Hematopoietic multipotent progenitor cell treated with erythropoietin and hydrocortisone succinate and interleukin-3 and kit ligand, for 6 days (in vitro differentiated cells): ENCODE data around the gene NOM1.

Experiments used
- DNase-seq: peaks from one replicate; pipeline ENCODE4 v3.0.0-alpha.2; 2015

NOM1 gene

DNA sequence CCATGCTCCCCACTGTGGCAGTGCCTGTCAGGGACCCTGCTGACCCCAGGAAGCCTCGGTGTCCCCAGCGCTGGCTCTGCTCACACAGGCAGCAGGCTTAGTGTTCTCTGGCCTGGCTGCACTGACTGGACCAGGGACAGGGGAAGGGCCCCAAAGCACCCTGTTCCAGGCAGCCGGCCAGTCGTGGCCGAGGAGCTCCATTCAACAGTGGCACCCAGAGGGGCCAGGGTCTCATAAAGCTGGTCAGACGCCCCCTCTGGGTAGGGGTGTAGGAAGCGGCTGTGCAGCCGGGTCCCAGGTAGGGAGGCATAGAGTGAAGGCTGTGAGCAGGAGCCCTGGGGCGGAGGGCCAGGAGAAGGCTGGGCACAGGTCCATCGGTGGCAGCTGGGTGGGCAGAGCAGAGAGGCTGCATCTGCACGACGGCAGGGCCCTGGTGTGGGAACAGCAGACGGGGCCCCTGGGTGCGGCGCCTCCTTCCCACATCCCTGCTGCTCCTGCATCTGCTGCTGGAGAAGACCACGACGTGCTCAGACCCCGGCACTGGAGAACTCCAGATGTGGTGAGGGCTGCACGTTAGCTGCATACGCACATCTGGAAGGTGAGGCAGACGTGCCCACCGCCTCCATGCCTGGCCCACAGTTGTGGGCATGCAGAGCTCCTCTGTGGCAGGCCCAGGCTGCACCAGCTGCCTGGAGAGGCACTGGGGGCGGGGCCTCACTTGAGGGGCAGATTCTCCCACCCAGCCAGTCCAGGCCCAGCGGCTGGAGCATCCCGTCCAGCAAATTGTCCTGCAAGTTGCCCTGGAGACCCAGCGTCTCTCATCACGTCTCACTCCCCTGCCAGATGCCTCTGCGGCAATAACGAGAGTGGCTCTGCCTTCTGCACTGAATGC is 35.8 kb downstream of the NOM1 start:
- no peak for DNase-seq

DNA sequence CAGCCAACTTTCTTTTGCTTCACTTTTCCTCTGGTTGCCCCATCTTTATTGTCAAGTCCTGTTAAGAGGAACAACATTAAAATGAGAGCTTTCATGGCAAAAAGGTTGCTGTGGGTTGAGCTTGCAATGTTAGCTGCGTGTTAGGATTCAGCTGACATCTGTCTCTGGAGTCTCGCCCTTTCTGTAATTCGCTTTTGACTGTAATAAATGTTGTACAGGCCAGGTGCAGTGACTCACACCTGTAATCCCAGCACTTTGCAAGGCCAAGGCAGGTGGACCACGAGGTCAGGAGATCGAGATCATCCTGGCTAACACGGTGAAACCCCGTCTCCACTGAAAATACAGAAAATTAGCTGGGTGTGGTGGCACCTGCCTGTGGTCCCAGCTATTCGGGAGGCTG is 36.9 kb downstream of the NOM1 start:
- DNase-seq = no peak

DNA sequence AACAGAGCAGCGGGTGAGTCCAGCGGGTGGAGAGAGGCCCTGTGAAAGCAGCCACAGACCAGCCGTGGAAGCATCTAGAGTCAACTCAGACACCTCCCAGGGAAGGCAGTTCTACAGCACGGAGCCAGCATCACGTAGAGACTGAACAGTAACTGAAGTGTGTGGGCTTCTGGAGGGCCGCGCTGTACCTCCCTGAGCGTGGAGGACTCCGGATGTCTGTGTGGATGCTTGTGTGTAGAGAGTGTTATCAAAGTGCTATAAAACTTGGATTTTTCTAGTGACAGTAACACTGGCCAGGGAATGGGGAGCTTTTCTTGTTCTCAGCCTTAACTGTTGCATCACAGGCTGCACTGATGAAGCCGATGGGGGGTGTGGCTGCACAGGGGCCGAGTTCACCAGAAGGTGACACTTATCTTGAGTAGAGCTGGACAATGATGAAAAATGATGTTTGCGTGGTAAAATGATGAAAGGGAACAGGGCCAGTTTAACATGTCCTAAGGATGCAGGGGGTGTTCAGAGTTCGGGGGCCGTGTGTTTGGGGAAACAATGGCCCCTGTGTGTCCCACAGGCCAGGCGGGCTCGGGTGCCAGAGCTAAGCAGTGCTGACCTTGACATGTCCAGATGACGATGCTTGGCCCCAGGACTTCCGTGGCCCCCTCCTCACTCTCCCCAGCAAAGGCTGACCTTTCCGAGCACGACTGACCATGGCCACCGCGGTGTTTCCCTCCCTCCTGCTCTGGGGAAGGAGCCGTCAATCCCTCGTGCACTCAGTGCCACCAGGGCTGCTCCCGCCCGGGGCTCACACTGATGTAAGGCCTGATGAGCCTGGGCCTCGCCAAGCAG is 39.1 kb downstream of the NOM1 start:
- DNase-seq = no peak

DNA sequence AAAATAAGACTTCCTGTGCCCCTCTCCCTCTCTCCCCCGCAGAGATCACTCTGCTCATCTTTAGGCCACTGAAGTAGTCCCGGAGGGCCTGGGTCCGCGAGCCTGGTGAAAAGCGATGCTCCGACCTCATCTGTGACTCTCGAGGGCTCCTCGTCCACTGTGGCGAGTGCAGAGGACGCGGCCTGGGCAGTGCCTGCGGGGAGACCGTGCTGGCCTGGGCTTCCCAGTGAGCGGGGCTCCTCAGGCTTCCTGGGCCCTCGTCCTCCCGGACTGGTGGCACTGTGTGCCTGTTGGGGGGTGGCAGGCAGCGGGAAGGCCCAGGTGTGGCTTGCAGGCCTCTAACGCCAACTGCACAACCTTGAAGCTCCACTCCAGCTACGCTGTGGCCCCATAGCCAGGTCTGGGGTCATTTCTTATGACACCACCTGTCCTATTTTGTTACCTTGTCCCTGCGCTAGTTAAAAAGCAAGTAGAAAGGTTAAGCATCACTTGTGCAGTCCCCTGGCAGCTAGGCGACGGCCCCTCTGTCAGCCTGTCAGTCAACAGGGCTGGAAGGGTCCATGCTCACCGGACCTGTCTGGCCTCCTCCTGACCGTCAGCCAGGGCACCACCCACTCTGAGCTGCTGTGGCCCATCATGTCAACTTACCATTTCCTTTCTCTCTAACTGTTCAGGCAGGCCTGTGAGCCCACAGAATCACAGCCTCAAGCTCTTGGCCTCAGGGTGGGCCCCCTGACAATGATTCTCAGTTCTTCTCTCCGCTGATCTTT is 40.4 kb downstream of the NOM1 start:
- no peak for DNase-seq

DNA sequence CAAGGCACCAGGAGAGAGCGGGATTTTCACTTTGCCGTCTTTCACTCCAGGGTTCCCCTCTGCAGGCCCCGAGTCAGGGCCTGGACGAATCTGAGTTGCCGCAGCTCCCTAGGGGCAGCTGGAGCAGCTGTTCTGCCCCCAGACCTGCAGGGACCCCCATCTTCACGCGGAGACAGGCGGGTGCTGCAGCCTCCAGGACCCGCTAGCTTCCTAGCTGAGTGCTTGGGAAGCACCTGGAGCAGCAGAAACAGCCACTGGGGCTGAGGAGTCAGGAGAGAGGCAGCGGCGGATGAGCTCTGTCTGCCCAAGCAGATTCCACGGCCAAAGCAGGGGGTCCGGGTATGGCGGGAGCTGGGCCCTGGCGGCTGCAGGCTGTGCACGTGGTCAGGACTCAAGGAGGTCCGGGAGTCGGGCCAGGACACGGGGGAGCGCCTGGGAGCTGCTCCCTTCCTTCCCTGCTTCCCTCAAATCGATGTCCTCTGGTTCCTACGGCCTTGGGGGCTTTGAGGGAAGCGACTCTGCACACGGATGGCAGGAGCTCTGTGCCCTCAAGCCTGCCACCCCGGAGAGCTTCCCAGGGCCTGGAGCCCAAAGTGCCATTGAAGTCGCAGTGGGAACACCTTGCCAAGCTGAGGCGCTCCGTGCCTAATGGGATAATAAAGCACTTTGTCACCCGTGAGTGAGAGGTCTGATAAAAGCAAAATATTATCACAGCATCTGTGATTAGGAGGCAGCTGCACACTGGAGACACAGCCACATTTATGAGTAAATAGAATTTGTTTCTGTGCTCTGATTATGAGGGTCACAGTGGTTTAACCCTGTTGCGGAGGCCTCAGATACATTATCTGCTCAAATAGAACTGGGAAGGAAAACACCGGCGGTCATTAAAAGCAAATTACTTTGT is 43.8 kb downstream of the NOM1 start:
- no peak for DNase-seq

DNA sequence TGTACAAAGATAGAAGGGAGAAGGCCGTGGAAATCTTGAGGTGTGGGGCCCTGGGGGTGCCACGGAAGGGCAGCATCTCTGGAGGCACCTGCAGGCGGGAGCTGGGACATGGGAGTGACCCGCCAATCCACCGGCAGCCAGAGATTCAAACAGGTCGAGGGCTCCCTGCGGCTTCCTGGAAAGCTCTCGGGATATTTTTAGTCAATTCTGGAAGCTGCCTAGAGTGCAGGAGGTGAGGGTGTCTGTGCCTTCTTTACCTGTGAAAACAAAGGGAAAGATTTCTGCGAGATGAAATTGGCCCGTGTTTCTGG is 44.4 kb downstream of the NOM1 start:
- DNase-seq = no peak

DNA sequence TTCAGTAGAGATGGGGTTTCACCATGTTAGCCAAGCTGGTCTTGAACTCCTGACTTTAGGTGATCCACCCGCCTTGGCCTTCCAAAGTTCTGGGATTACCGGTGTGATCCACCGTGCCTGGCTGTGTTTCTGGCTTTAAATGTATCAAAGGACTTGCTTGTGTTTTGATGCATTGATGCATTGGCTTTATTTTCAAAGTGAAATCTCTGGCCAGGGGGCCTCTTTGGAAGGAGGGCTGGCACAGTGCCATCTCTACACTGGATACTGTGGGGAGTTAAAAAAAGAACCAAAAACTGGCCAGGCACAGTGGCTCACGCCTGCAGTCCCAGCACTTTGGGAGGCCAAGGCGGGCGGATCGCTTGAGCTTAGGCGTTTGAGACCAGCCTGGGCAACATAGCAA is 44.9 kb downstream of the NOM1 start:
- no peak for DNase-seq

DNA sequence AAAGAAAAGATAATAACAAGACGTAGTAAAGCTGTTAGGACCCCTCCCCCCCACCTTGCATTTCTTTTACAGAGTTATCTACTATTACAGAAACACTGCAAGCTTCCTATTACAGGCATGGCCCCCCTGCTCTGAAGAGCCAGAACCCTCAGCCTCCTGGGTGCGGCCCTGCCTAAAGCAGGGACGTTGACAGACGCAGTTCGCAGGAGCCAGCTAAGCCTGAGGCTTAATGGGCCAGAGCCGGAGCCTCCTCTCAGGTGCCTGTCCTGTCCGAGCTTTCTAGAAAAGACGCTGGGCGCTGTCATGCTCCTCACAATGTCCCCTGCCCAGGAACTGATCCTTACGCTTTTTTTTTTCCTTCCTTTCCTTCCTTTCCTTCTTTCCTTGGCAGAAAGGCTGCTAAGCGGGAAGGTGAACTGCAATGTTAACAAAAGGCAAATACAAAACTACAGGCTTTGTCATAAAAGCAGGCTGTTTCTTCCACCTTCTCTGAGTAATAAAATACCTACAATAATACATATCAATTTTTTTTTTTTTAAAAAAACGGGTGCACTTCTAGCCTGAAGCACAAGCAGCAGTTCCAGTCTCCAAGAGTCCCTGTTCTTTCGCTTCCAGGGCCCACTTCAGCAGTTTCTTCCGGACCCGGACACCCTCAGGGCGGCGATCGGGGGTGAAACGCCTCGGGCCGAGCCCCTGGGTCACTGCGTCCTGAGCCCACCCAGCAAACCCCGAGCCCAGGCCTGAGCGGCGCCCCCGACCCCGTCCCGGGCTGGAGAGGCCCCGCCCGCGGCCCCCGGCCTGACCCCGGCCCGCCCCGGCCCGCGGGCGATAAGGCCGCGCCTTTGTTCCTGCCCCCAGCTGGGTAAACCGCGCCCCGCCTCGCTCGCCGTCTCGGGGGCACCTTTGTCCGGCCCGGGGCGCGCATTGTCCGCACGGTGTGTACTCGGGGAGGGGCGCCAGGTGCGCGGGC is 49.8 kb downstream of the NOM1 start:
- DNase-seq = no peak

DNA sequence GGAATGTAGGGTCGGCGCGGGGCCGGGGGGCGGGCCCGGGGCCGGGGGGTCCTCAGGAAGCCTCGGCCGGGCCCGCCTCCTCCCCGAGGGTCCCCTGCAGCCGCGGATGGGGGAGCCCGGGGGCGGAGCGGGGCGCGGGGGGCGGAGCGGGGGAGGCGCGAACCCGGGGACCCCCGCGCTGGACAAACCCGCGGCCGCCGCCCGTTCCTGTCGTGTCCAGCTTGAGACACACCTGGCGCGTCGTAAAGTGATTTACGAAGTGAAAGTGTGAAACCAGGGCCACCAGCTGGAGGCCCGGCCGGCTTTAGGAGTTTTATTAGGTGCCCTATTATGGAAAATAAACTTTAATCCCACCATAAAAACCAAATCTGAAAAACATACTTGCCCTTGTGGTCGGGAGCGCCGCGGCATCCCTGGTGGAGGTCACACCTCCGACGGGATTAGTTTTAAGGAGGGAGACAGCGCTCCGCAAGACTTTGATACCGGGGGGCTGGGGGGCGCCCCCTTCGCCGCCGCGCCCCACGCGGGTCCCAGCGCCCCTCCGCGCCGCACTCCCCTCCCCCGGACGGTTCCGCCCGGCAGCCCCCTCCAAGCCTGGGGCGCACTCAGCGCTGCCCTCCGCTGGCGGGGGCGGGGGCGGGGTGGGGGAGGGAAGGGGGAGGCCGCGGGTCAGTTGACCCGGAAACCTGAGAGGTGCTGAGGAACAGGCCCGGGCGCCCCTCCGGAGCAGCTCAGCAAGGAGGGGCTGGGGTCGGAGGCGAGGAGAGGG is 50.6 kb downstream of the NOM1 start:
- no peak for DNase-seq

DNA sequence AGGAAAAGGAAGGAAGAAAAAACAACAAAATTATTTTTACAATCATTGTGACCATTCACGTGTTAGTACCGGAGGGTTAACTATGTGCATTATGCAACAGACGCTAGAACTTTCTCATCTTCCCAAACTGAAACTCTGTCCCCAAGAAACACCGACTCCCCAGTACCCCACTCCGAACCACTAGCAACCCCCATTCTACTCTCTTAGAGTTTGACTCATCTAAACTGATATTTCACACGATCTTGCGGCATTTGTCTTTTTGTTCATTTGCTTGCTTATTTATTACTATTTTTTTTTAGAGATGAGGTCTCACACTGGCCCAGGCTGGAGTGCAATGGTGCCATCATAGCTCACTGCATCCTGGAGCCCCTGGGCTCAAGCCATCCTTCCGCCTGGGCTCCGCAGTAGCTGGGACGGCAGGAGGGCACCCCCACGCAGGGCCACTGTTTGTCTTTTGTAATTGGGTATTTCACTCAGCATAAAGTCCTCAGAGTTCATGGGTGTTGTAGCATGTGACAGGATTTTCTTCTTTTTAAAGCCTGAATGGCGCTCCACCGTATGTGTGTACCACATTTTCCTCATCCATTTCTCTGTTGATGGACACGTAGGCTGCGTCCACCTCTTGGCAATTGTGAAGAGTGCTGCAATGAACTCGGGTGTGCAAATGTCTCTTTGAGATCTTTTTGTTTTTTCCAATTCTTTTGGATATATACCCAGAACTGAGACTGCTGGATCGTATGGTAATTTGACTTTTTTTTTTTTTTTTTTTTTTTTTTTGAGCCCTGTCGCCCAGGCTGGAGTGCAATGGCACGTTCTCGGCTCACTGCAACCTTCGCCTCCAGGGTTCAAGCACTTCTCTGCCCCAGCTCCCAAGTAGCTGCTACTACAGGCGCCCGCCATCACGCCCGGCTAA is 51.5 kb downstream of the NOM1 start:
- no peak for DNase-seq

DNA sequence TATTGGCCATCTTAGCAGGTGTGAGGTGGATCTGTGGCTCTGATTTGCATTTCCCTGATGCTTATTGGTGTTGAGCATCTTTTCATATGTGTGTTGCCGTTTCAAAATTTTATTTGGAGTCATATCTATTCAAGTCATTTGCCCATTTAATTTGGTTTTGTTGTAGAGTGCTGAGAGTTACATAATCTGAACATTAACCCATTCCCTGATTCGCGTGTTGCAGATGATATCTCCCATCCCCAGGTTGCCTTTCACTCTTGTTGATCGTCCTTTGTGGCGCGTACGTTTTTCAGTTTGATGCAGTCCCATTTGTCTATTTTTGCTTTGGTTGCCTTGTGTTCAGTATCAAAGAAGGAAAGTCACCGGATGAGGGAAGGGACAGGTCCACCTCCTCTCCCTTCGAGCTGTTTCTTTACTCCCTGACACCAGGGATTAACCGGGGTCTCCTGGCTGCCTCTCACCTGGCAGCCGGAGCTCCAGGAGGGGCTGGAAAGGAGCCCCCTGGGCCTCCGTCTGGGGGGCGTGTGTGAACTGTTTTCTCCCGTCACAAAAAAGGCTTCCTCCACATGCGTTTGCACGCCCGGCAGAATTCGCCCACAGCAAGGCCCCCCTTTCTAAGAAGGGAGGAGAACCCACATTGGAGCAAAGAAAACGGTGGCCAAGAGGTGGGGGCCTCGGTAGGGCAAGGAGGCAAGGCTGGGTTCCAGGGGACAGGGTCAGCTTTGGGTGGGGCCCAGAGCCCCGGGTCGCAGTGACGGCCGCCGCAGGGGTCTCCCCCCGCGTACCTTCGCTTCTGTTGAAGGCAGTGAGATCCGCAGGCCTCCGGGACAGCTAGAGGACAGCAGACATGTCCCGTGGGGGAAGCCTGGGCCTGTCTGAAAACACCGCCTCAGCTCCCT is 52.7 kb downstream of the NOM1 start:
- no peak for DNase-seq

DNA sequence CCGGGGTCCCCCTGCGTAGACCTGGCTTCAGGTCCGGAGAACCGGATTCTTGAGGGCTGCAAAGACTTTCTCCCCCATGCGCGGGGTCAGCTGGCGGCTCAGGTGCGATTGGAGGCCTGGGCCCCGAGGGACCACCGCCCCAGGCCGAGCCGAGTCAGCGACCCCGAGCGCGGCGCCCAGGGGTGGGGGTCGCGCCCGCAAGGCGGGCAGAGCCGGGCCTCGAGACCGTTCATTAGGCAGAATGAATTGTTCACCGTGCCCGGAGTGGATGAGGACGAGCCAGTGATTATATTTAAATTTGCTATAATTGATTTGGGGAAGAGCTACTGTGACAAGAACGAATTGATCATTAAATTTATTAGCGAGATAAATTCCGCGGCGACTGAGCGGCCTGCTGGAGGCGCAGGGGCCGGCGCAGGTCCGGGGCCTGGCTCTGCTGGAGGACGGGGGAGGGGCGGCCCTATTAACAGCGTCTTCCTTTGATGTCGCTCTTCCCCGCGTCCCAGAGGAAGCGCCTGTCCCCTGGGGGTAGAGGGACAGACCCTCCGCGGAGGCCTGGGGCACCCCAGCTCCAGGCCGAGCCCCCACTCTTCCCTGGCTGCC is 53.4 kb downstream of the NOM1 start:
- no peak for DNase-seq

DNA sequence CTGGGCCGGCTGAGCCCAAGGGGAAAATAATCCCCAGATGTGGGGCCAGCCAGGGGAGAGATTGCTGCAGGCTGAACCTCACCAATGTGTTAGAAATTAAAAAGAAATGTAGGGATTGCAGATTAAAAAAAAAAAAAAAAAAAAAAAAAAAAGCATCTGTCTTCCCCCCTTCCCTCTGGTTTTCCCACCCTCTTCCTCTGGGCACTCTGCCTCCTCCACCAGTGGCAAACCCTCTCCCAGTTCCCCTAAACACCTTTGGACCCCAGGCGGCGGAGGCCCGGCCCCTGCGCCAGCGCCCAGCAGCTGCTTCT is 53.9 kb downstream of the NOM1 start:
- DNase-seq = no peak

DNA sequence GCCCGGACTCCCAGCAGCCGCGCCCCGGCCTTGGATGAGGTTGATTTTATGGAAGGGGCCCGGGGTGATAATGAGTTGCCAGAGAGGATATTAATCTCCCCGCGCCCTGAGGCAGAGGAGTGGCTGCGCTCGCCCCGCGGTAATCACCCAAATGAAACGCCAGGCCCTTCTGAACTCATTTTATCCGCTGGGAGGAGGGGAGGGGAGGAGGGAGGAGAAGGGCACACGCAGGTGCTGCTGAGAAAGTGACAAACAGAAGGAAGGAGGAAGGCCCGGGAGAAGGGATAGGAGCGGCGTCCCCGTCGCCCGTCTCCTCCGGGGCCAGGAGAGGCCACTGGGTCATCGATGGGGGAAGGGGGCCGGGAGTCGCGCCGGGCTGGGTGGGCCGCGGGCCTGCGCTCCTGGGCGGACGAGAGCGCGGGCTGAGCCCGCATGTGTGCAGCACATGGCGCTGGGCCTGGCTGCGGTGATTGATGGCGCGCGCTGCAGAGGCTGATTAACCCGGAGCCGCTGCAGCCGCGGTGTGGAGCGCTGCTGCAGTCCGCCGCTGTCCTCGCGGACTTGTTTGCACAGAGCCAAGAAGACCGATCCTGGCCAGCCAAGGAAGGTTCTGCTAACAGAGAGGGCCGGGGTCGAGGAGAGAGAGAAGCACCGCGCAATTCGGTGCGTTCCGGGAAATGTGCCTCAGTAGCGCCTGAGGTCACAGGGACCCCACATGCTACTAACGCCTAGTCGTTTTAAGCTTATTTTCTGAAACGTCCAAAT is 54.4 kb downstream of the NOM1 start:
- no peak for DNase-seq

DNA sequence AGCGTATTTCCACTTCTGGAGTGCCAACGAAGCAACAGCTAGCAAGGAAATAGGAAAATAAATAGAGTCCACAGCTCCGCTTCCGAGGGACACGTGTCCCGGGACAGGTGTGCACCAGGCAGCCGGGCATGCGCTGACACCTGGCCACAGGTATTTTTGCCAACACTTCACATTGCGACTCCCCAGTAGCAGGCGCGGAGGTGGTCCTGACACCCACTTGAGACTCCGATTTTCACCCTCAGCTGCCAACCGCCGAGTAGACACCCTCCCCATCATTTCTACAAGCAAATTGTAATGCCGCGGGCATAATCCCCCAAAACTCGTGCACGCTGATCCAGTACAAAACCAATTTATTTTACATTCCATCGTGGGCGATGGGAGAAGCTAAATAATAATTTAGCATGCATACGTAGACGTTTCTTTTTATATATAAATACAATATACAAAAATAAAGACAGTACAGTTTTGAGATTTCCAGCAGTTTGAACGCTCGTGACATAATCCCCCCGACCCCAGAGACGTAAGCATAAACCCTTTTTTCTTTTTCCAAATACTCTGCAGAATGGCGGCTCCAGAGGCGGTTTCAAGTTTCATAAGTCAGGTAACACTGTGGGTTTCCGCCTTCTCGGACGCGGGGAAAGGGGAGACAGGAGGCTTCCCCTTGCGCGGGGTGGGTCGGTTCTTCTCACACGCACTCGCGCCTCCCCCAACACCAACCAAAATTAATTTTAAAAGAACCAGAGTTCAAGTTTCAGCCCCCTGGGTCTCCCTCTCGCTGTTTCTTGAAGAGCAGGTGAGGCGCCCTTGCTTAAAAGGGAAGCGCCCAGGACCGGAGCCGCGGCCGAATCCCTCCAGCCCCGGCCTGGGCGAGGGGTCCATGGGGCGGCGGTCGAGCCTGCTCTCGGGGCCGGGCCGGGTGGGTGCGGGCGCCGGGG is 55.3 kb downstream of the NOM1 start:
- no peak for DNase-seq
